H1 (cell line): ENCODE measurements around the gene ULK1. TPM values are rescaled to one million over a fixed set of nuclear protein-coding genes. Genes with fewer than 3 reads are reported as not detected.
A peak's percentile ranks its signal among the peaks of the same experiment; 100 is the strongest.

Source experiments
- CTCF ChIA-PET: fragments of 300-600 bp; sonication (Branson Sonifier 250); formaldehyde crosslinking; loops from one replicate; lab custom pipeline; 2021; ENCODE audit not compliant: partially characterized antibody; lab: Charles Lee
- POLR2A ChIA-PET: fragments of 300-600 bp; sonication (Branson Sonifier 250); formaldehyde crosslinking; loops from one replicate; lab custom pipeline; 2021; ENCODE audit warnings: inconsistent platforms; ENCODE audit not compliant: partially characterized antibody; lab: Charles Lee
- DNase-seq, 2 experiments: peaks; one replicate each; pipeline versions ENCODE4 v3.0.0 to v3.0.0-alpha.2; 2010 to 2022; ENCODE audit warnings: low spot score in 2 of 2, low read depth in 1 of 2, mixed read lengths in 1 of 2
- FAIRE-seq: peaks from 2 replicates; lab custom pipeline; 2011; peaks lifted over from hg19 to GRCh38; lab: Jason Lieb, UNC
- H2AFZ ChIP-seq: 2 replicates; pipeline ENCODE4 v1.8.1; 2012; ENCODE audit warnings: low read length, inconsistent platforms
- H2AK5ac ChIP-seq: 2 replicates; pipeline ENCODE4 v1.6.1; 2013; ENCODE audit warnings: low read depth, low read length
- H2BK120ac ChIP-seq: replicated peaks from 2 replicates; pipeline ENCODE3; 2013; ENCODE audit warnings: low read depth, low read length, inconsistent platforms
- H2BK12ac ChIP-seq: 2 replicates; pipeline ENCODE4 v1.6.1; 2013; ENCODE audit warnings: low read depth, low read length
- H2BK15ac ChIP-seq: 2 replicates; pipeline ENCODE4 v1.6.1; 2013; ENCODE audit warnings: low read length
- H2BK20ac ChIP-seq: 2 replicates; pipeline ENCODE4 v1.6.1; 2013; ENCODE audit warnings: low read length
- H2BK5ac ChIP-seq: 2 replicates; pipeline ENCODE4 v1.6.1; 2013; ENCODE audit warnings: low read depth, low read length
- H3K14ac ChIP-seq: 2 replicates; pipeline ENCODE4 v1.6.1; 2013; ENCODE audit warnings: inconsistent platforms; ENCODE audit not compliant: insufficient read length
- H3K18ac ChIP-seq: 2 replicates; pipeline ENCODE4 v1.6.1; 2013; ENCODE audit warnings: low read length; ENCODE audit errors: extremely low read depth
- H3K23ac ChIP-seq: 2 replicates; pipeline ENCODE4 v1.6.1; 2013; ENCODE audit warnings: inconsistent platforms; ENCODE audit not compliant: insufficient read length
- H3K23me2 ChIP-seq: 2 replicates; pipeline ENCODE4 v1.6.1; 2013; ENCODE audit warnings: low read depth, low read length
- H3K27ac ChIP-seq: 2 replicates; pipeline ENCODE4 v1.6.1; 2011; ENCODE audit warnings: low read depth, low read length, inconsistent platforms
- H3K27me3 ChIP-seq, 4 experiments: replicated peaks in 1 of 4; 1 replicate in 1 of 4; 2 replicates in 3 of 4; pipeline versions ENCODE4 v1.6.1 to v1.8.1; 2011 to 2013; ENCODE audit warnings: low read length in 3 of 4, mild to moderate bottlenecking in 3 of 4, inconsistent platforms in 2 of 4, mixed read lengths in 2 of 4, moderate library complexity in 1 of 4; ENCODE audit not compliant: control insufficient read depth in 3 of 4, insufficient read depth in 3 of 4; ENCODE audit errors: extremely low read depth in 1 of 4
- H3K36me3 ChIP-seq, 4 experiments: 2 replicates each; pipeline versions ENCODE4 v1.6.1 to v1.8.1; 2011 to 2013; ENCODE audit warnings: mild to moderate bottlenecking in 4 of 4, low read length in 3 of 4, moderate library complexity in 2 of 4, control low read depth in 1 of 4, inconsistent platforms in 1 of 4; ENCODE audit not compliant: insufficient read depth in 4 of 4, control insufficient read depth in 2 of 4
- H3K4ac ChIP-seq: replicated peaks from 2 replicates; pipeline ENCODE3; 2013; ENCODE audit warnings: low read length, low read depth, mixed read lengths, inconsistent platforms; ENCODE audit not compliant: insufficient read length
- H3K4me1 ChIP-seq, 4 experiments: replicated peaks in 1 of 4; 1 replicate in 1 of 4; 2 replicates in 3 of 4; pipeline versions ENCODE4 v1.6.1 to v1.8.1; 2011 to 2013; ENCODE audit warnings: low read length in 3 of 4, inconsistent platforms in 2 of 4, mixed read lengths in 1 of 4; ENCODE audit not compliant: insufficient read depth in 4 of 4, control insufficient read depth in 3 of 4
- H3K4me2 ChIP-seq, 2 experiments: 2 replicates each; pipeline versions ENCODE4 v1.6.1 to v1.8.1; 2011 to 2013; ENCODE audit warnings: low read depth in 2 of 2, low read length in 2 of 2, control low read depth in 1 of 2, inconsistent platforms in 1 of 2, mild to moderate bottlenecking in 1 of 2; ENCODE audit not compliant: insufficient read depth in 1 of 2
- H3K4me3 ChIP-seq, 4 experiments: fragments of 200-600, 300-600 bp in 1 of 4; sonication (generic), shearing (Covaris generic), sonication (Bioruptor Twin) in 1 of 4; 2 replicates each; pipeline versions ENCODE4 v1.5.1 to v1.8.1; 2011 to 2016; ENCODE audit warnings: low read length in 4 of 4, low read depth in 3 of 4, control low read depth in 2 of 4, inconsistent platforms in 2 of 4, mild to moderate bottlenecking in 2 of 4, mixed read lengths in 1 of 4, moderate library complexity in 1 of 4; ENCODE audit not compliant: insufficient read depth in 2 of 4; ENCODE audit errors: extremely low read depth in 1 of 4
- H3K56ac ChIP-seq: replicated peaks from 2 replicates; pipeline ENCODE3; 2013; ENCODE audit warnings: low read depth, mild to moderate bottlenecking, mixed read lengths, low read length, inconsistent platforms; ENCODE audit not compliant: insufficient read length
- H3K79me1 ChIP-seq: 2 replicates; pipeline ENCODE4 v1.6.1; 2013; ENCODE audit warnings: low read depth, low read length, control low read depth
- H3K79me2 ChIP-seq, 2 experiments: 2 replicates each; pipeline versions ENCODE4 v1.6.1 to v1.8.1; 2012 to 2013; ENCODE audit warnings: low read length in 2 of 2, mild to moderate bottlenecking in 2 of 2, inconsistent platforms in 1 of 2; ENCODE audit not compliant: insufficient read depth in 2 of 2, control insufficient read depth in 1 of 2
- H3K9ac ChIP-seq, 4 experiments: replicated peaks in 1 of 4; 1 replicate in 1 of 4; 2 replicates in 3 of 4; pipeline versions ENCODE4 v1.6.1 to v1.8.1; 2011 to 2013; ENCODE audit warnings: low read depth in 3 of 4, low read length in 3 of 4, control low read depth in 2 of 4, mild to moderate bottlenecking in 2 of 4, moderate library complexity in 2 of 4, inconsistent platforms in 1 of 4; ENCODE audit errors: extremely low read depth in 1 of 4
- H3K9me3 ChIP-seq, 2 experiments: 2 replicates each; pipeline versions ENCODE4 v1.6.1 to v1.8.1; 2012 to 2013; ENCODE audit warnings: mild to moderate bottlenecking in 2 of 2, moderate library complexity in 2 of 2, control low read depth in 1 of 2, inconsistent platforms in 1 of 2, low read depth in 1 of 2, low read length in 1 of 2, mixed read lengths in 1 of 2; ENCODE audit not compliant: insufficient read depth in 2 of 2
- H4K20me1 ChIP-seq, 2 experiments: replicated peaks in 1 of 2; 2 replicates each; pipeline versions ENCODE3 to v1.8.1; 2011 to 2013; ENCODE audit warnings: inconsistent platforms in 2 of 2, low read length in 2 of 2, mild to moderate bottlenecking in 1 of 2; ENCODE audit not compliant: insufficient read depth in 2 of 2, control insufficient read depth in 1 of 2
- H4K5ac ChIP-seq: 2 replicates; pipeline ENCODE4 v1.6.1; 2013; ENCODE audit warnings: low read length, low read depth, mixed read lengths, inconsistent platforms; ENCODE audit not compliant: insufficient read length
- H4K8ac ChIP-seq: 2 replicates; pipeline ENCODE4 v1.8.0; 2013; ENCODE audit warnings: mild to moderate bottlenecking, moderate library complexity, low read length, inconsistent platforms; ENCODE audit not compliant: insufficient read depth; ENCODE audit errors: extremely low read depth
- H4K91ac ChIP-seq: replicated peaks from 2 replicates; pipeline ENCODE3; 2013; ENCODE audit warnings: low read length, mixed read lengths, inconsistent platforms; ENCODE audit not compliant: insufficient read length
- EGR1 ChIP-seq: IDR thresholded peaks from 2 replicates; pipeline ENCODE4 v1.6.1; 2011; ENCODE audit warnings: low read depth, low read length, borderline replicate concordance
- EZH2 ChIP-seq: fragments of 200-600 bp; sonication (generic); IDR thresholded peaks from 2 replicates; pipeline ENCODE4 v1.7.1; 2012; ENCODE audit warnings: low read depth, mild to moderate bottlenecking, moderate library complexity, low read length, inconsistent platforms; ENCODE audit not compliant: severe bottlenecking
- RAD21 ChIP-seq, 2 experiments: IDR thresholded peaks in 1 of 2; conservative IDR thresholded peaks in 1 of 2; 2 replicates each; pipeline ENCODE4 v1.6.1; 2011; ENCODE audit warnings: low read depth in 2 of 2, low read length in 2 of 2, improper control_type of control experiment in 1 of 2, inconsistent platforms in 1 of 2, mild to moderate bottlenecking in 1 of 2, moderate library complexity in 1 of 2
- WGBS, 2 experiments: shearing (Covaris generic) in 1 of 2; methylation state at CpG; one replicate each; pipeline versions ENCODE4 v1.1.6 to v1.1.7; 2013 to 2015; ENCODE audit warnings: low lambda C conversion rate in 2 of 2, mixed read lengths in 2 of 2, inconsistent platforms in 1 of 2, low coverage in 1 of 2, missing lambda C conversion rate in 1 of 2; ENCODE audit not compliant: insufficient replicate concordance in 2 of 2, insufficient coverage in 1 of 2, insufficient read length in 1 of 2; ENCODE audit errors: extremely low coverage in 1 of 2, missing lambda C conversion rate in 1 of 2; 5-methylcytosine and 5-hydroxymethylcytosine counted together
- polyA plus RNA-seq, 7 experiments: library from polyadenylated mRNA; depleted of rRNA in 3 of 7; stranded (reverse) in 5 of 7; unstranded in 2 of 7; fragments of >200 nt in 5 of 7; fragments of 200-250 nt in 2 of 7; gene quantifications; 1 replicate in 5 of 7; 2 replicates in 1 of 7; 4 replicates in 1 of 7; pipeline versions ENCODE4 v1.2.1 to v1.2.3, GENCODE V29; 2011 to 2013; ENCODE audit warnings: missing spikeins in 2 of 7, mixed read lengths in 2 of 7
- total RNA-seq: library from RNA; stranded (reverse); fragmentation: NEBNext Ultra II Directional; extraction: Animal tissue kit (Norgen Biotek cat#: 25700); gene quantifications from 2 replicates; pipeline ENCODE4 v1.2.1, GENCODE V29; 2021
- TF ChIP-seq, protein P1 (sequence below), 3 experiments: IDR thresholded peaks; 1 replicate in 2 of 3; 2 replicates in 1 of 3; pipeline versions ENCODE4 v1.5.1 to v1.6.1; 2011; ENCODE audit warnings: low read length in 3 of 3, mild to moderate bottlenecking in 3 of 3, inconsistent platforms in 2 of 3, low read depth in 1 of 3, moderate library complexity in 1 of 3; ENCODE audit not compliant: insufficient read depth in 1 of 3; ENCODE audit errors: control extremely low read depth in 1 of 3

ULK1 gene
- total and polyA plus RNA-seq, 2 of the 8 experiments (the other 6 are each of a cell fraction or from before 2014, with no cell fraction given) = 13.0 to 44.1 TPM

DNA sequence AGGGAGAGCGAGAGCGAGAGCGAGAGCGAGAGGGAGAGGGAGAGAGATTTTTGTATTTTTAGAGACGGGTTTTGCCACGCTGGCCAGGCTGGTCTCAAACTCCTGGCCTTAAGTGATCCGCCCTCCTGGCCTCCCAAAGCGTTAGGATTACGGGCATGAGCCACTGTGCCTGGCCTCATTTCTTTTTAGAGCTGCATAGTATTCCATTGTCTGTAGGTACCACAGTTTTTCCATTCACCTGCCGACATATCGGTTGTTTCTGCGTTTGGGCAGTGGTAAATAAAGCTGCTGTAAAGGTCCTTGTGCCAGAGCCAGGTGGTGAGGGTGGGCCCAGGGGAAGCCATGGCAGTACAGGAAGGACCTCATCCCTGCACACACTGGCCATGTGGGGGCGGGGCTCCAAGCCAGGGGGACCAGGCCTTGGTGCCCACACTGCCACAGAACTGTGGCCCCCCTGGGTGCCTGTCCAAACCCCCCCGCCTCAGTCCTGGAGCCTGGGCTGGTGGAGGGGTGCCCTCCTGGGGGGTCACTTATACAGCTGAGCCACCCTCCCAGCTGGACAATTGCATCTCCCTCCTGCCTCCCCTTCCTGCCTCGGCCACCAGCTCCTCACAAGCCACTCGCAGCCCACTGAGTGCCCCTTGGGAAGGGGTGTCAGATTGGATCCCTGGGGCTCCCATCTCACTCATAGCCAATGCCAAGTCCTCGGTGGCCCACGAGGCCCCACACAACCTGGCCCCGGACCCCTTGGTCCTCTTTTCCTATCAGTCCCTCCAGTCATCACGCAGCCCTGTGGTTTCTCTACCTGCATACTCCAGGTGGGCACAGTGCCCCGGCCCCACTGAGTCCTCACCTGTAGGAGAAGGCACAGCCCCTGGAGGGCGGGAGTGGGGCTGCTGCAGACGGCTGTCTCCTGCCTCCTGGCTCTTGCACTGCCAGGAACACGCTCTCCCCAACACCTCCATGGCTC lies 33.0 kb downstream of the ULK1 start:
- H2BK5ac ChIP-seq = no peak overlapping the region
- FAIRE-seq (no peak), DNase-seq (no peak)
- H3K23ac ChIP-seq = no peak overlapping the region
- peaks cover 0 to 16% of the 10 kb centered on the region in 2 experiments; a peak in 3 of 4 replicates for H3K79me2 ChIP-seq
- H3K56ac ChIP-seq = no peak overlapping the region
- H2AFZ ChIP-seq = no peak overlapping the region
- H3K18ac ChIP-seq = no peak overlapping the region
- 0 out of 2 replicates have a peak overlapping the region, but pooled peaks have one; percentile 80 for H2BK20ac ChIP-seq
- H4K20me1 ChIP-seq = peaks cover 0 to 7% of the 10 kb centered on the region in 2 experiments
- peaks cover 8% of the 10 kb centered on the region for H3K79me1 ChIP-seq
- ChIA-PET POLR2A (interaction anchor here (0.6 to 5.2 kb wide), 10 partner anchors 8 to 57 kb away, joined by 3 to 33 read pairs (median 4); partner anchors contain the start of gene EP400), CTCF (interaction anchor here (0.9 to 1.9 kb wide), 4 partner anchors 9 to 55 kb away, joined by 3 to 6 read pairs (median 3); no protein-coding TSS in a partner anchor)
- H2AK5ac ChIP-seq = no peak overlapping the region; the same call in 1 of the 2 replicates
- TF ChIP-seq RAD21 (IDR thresholded peaks at IDR 0.05 in 1 of 2, conservative IDR thresholded peaks at IDR 0.05 in 1 of 2; ENCODE audit: low read depth in 2 of 2, low read length in 2 of 2) (peak in 1 of 2 experiments; percentile 16; a peak in 1 of 4 replicates), EGR1 (no peak), EZH2 (no peak)
- TF ChIP-seq, protein P1, sequence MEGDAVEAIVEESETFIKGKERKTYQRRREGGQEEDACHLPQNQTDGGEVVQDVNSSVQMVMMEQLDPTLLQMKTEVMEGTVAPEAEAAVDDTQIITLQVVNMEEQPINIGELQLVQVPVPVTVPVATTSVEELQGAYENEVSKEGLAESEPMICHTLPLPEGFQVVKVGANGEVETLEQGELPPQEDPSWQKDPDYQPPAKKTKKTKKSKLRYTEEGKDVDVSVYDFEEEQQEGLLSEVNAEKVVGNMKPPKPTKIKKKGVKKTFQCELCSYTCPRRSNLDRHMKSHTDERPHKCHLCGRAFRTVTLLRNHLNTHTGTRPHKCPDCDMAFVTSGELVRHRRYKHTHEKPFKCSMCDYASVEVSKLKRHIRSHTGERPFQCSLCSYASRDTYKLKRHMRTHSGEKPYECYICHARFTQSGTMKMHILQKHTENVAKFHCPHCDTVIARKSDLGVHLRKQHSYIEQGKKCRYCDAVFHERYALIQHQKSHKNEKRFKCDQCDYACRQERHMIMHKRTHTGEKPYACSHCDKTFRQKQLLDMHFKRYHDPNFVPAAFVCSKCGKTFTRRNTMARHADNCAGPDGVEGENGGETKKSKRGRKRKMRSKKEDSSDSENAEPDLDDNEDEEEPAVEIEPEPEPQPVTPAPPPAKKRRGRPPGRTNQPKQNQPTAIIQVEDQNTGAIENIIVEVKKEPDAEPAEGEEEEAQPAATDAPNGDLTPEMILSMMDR (IDR thresholded peaks at IDR 0.05; ENCODE audit: control extremely low read depth in 1 of 3, insufficient read depth in 1 of 3, low read depth in 1 of 3, low read length in 3 of 3) = peak; percentile 8 to 20 (median 18); a peak in 2 of 4 replicates
- H4K5ac ChIP-seq = no peak overlapping the region
- peaks cover 6 to 17% (median 8%) of the 10 kb centered on the region in 4 experiments for H3K36me3 ChIP-seq
- no peak overlapping the region for H2BK120ac ChIP-seq
- H3K27ac ChIP-seq = no peak overlapping the region
- H2BK12ac ChIP-seq = peak overlapping the region; percentile 5; the same call in 1 of the 2 replicates
- H2BK15ac ChIP-seq = 0 out of 2 replicates have a peak overlapping the region, but pooled peaks have one; percentile 31
- H3K9me3 ChIP-seq = no peaks in the 10 kb centered on the region; a peak in 1 of 4 replicates
- H3K4me2 ChIP-seq = peak overlapping the region; percentile 79 to 99; a peak in 2 of 4 replicates
- H4K8ac ChIP-seq = peak overlapping the region; percentile 92; the same call in 1 of the 2 replicates
- H3K14ac ChIP-seq = no peak overlapping the region
- WGBS, 2 experiments = 81% methylated on average over 20 of the region's 24 CpGs; no CpG with 5 or more reads in 1 of the 2 experiments
- H3K23me2 ChIP-seq = peaks cover 6% of the 10 kb centered on the region; the same call in 1 of the 2 replicates
- peak overlapping the region in 2 of 4 experiments; percentile 50 to 85; a peak in 3 of 8 replicates for H3K4me3 ChIP-seq
- peaks cover 0 to 7% (median 2%) of the 10 kb centered on the region in 4 experiments; a peak in 2 of 7 replicates for H3K4me1 ChIP-seq
- no peak overlapping the region for H3K4ac ChIP-seq
- H4K91ac ChIP-seq = peak overlapping the region; percentile 0
- no peak overlapping the region for H3K9ac ChIP-seq
- H3K27me3 ChIP-seq = no peaks in the 10 kb centered on the region
